ENCODE data around the gene HDAC9.
"Not testable (repeated sequence)": the region's sequence is repeated elsewhere in the genome, so short reads cannot be mapped to it uniquely, and the experiment has no call there.

The HDAC9 gene

DNA sequence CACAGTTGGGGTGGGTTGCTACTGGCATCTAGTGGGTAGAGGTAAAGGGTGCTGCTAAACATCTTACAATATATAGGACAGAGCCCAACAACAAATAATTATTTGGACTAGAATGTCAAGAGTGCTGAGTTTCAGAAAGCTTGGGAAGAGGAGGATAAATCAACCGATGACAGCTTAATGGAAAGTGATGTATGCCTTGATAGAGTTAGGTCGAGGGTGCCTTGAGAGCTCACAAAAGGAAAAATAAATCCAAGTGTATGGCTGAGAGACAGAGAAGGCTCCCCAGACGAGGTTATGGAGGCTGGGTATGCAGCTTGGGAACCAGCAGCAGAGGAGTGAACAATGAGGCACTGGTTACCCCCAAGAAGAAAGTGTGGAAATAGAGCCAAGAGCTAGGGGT lies 211.1 kb downstream of the HDAC9 start:
- Histone ChIP-seq H3K27me3 (no peaks in the 10 kb centered on the region), H3K4me2 (no peak overlapping the region), H3K9ac (no peak overlapping the region), H3K4me3 (no peak overlapping the region), H4K20me1 (no peaks in the 10 kb centered on the region), H3K36me3 (no peaks in the 10 kb centered on the region), H3K27ac (no peak overlapping the region), H3K4me1 (peaks cover 12% of the 10 kb centered on the region), H3K9me3 (no peaks in the 10 kb centered on the region)
- TF ChIP-seq Cebpa-rat (IDR thresholded peaks at IDR 0.05), result no peak

GRCh38 chr7:18708204-18708603 lies 212.7 kb downstream of the HDAC9 start:
- Histone ChIP-seq H3K9ac (no peak overlapping the region), H4K20me1 (no peaks in the 10 kb centered on the region), H3K27ac (no peak overlapping the region), H3K9me3 (no peaks in the 10 kb centered on the region), H3K27me3 (no peaks in the 10 kb centered on the region), H3K4me1 (peaks cover 12% of the 10 kb centered on the region), H3K4me2 (peak overlapping the region; percentile 15), H3K36me3 (no peaks in the 10 kb centered on the region), H3K4me3 (no peak overlapping the region)
- TF ChIP-seq Cebpa-rat (IDR thresholded peaks at IDR 0.05), result no peak

GRCh38 chr7:18715988-18716387 lies 220.4 kb downstream of the HDAC9 start:
- Histone ChIP-seq H3K27me3 (no peaks in the 10 kb centered on the region), H3K4me3 (no peak overlapping the region), H3K4me2 (no peak overlapping the region), H3K36me3 (no peaks in the 10 kb centered on the region), H3K9ac (no peak overlapping the region), H3K4me1 (no peaks in the 10 kb centered on the region), H3K9me3 (no peaks in the 10 kb centered on the region), H3K27ac (no peak overlapping the region), H4K20me1 (no peaks in the 10 kb centered on the region)
- TF ChIP-seq Cebpa-rat (IDR thresholded peaks at IDR 0.05), result no peak

DNA sequence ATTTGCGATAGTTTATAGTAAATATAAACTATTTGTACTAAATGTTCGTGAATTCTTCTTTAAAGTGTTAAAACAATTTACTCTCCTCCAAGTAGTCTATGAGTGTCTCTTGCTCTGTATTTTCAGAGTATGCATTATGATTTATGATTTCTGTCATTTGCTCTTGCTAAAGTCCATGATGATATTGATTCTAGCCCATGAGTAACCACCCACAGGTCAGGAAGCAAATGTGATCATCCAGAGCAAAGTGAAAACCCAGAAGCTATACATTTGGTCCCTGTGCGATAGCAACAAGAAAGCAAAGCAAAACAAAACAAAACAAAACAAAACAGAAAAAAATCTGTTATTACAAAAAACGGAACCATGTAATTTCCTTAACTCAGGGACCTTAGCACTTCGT lies 225.9 kb downstream of the HDAC9 start:
- Histone ChIP-seq H3K9me3 (no peaks in the 10 kb centered on the region), H3K4me1 (no peaks in the 10 kb centered on the region), H3K36me3 (no peaks in the 10 kb centered on the region), H4K20me1 (no peaks in the 10 kb centered on the region), H3K4me2 (no peak overlapping the region), H3K27me3 (no peaks in the 10 kb centered on the region), H3K4me3 (no peak overlapping the region), H3K27ac (no peak overlapping the region), H3K9ac (no peak overlapping the region)
- TF ChIP-seq Cebpa-rat (IDR thresholded peaks at IDR 0.05), result no peak

DNA sequence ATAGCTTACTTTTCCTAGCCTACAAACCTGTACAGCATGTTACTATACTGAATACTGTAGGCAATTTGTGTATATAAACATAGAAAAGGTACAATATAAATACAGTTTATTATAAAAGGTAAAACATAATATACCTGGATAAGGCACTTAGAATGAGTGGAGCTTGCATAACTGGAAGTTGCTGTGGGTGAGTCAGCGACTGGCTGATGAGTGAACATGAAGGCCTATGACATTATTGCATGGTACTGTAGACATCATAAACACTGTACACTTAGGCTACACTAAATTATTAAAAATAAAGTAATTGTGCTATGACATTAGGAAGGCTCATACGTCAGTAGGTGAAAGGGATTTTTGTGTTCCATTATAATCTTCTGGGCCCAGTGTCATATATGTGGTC lies 228.8 kb downstream of the HDAC9 start:
- no peaks in the 10 kb centered on the region for H3K9me3 ChIP-seq
- no peak overlapping the region for H3K4me2 ChIP-seq
- peaks cover 6% of the 10 kb centered on the region; the same call in 1 of the 2 replicates for H3K36me3 ChIP-seq
- no peaks in the 10 kb centered on the region for H3K4me1 ChIP-seq
- H4K20me1 ChIP-seq, result no peaks in the 10 kb centered on the region
- no peak overlapping the region for H3K9ac ChIP-seq
- no peak overlapping the region for H3K27ac ChIP-seq
- H3K4me3 ChIP-seq, result no peak overlapping the region
- TF ChIP-seq Cebpa-rat (IDR thresholded peaks at IDR 0.05), result no peak
- no peaks in the 10 kb centered on the region for H3K27me3 ChIP-seq

DNA sequence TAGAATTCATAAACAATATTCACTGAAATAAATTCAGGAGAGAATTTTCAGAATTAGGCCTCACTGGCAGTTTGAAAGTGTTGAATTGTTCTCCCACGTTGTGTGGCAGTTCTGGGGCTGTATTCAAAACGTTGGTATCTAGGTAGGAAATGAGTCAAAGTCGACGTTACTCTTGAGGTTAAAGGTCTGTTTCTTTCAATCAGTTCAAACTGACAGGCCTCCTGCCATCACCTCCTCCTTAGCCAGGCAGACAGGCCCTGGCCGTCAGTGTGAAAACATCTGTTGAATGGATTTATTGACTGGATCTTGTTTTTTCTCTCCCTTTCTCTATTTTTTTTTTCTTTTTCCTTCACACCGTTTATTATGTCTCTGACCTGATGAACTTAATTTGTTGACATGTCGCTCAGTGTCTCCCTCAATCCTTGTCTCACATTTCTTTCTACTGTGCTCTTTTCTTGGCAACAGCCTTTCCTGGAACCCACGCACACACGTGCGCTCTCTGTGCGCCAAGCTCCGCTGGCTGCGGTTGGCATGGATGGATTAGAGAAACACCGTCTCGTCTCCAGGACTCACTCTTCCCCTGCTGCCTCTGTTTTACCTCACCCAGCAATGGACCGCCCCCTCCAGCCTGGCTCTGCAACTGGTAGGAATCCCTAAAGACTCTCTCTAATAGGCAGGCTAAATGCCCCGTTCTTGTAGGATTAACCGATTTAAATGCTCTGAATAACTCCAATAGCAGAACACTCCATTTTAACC lies 231.7 kb downstream of the HDAC9 start:
- Histone ChIP-seq H4K20me1 (no peaks in the 10 kb centered on the region), H3K36me3 (peaks cover 6% of the 10 kb centered on the region; the same call in 1 of the 2 replicates), H3K9ac (no peak overlapping the region), H3K4me3 (no peak overlapping the region), H3K9me3 (no peaks in the 10 kb centered on the region), H3K4me2 (no peak overlapping the region), H3K27ac (no peak overlapping the region), H3K27me3 (no peaks in the 10 kb centered on the region), H3K4me1 (no peaks in the 10 kb centered on the region)
- no peak for TF ChIP-seq Cebpa-rat (IDR thresholded peaks at IDR 0.05)

GRCh38 chr7:18736012-18736411 lies 240.5 kb downstream of the HDAC9 start:
- not testable (repeated sequence) for H4K20me1 ChIP-seq, H3K36me3 ChIP-seq, H3K27me3 ChIP-seq, H3K9ac ChIP-seq, H3K4me3 ChIP-seq, H3K27ac ChIP-seq, H3K4me2 ChIP-seq
- Histone ChIP-seq H3K4me1 (peaks cover 13% of the 10 kb centered on the region), H3K9me3 (peaks cover 10% of the 10 kb centered on the region)

GRCh38 chr7:18740579-18740988 lies 245.0 kb downstream of the HDAC9 start:
- no peak overlapping the region for H3K4me3 ChIP-seq
- no peak overlapping the region for H3K4me2 ChIP-seq
- no peaks in the 10 kb centered on the region for H4K20me1 ChIP-seq
- no peak for TF ChIP-seq Cebpa-rat (IDR thresholded peaks at IDR 0.05)
- H3K4me1 ChIP-seq, result peaks cover 7% of the 10 kb centered on the region
- peaks cover 5% of the 10 kb centered on the region for H3K9me3 ChIP-seq
- no peak overlapping the region for H3K9ac ChIP-seq
- H3K27me3 ChIP-seq, result no peaks in the 10 kb centered on the region
- no peak overlapping the region for H3K27ac ChIP-seq
- 0 out of 2 replicates have a peak, but pooled peaks cover 5% of the 10 kb centered on the region for H3K36me3 ChIP-seq

- H3K9me3 ChIP-seq, result no peaks in the 10 kb centered on the region
- H3K27ac ChIP-seq, result no peak overlapping the region
- 0 out of 2 replicates have a peak, but pooled peaks cover 1% of the 10 kb centered on the region for H3K36me3 ChIP-seq
- no peaks in the 10 kb centered on the region for H4K20me1 ChIP-seq
- no peaks in the 10 kb centered on the region for H3K27me3 ChIP-seq
- H3K4me2 ChIP-seq, result no peak overlapping the region
- H3K9ac ChIP-seq, result no peak overlapping the region
- no peak for TF ChIP-seq Cebpa-rat (IDR thresholded peaks at IDR 0.05)
- no peak overlapping the region for H3K4me3 ChIP-seq
- no peaks in the 10 kb centered on the region for H3K4me1 ChIP-seq
Measured at GRCh38 chr7:18753972-18754610, 258.5 kb downstream of the HDAC9 start.

DNA sequence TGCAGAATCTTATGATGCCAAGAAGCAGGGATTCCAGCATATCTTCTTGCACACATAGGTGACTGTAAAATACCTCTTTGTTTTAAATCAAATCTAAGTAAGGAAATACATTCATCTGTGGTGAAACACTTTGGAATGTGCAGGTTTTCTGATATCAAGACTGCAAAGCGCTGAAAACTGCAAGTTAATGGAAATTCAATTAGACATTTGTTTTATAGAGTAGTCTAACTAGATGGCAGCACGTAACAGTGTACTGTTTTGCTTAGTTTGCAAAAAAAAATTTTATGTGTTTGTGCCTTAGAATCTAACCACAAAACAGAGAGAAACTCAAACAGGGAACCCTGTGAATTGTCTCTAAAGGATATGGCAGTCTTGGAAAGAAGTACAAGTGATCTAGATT lies 259.2 kb downstream of the HDAC9 start:
- H3K9me3 ChIP-seq, result no peaks in the 10 kb centered on the region
- no peaks in the 10 kb centered on the region for H3K27me3 ChIP-seq
- H3K4me1 ChIP-seq, result no peaks in the 10 kb centered on the region
- no peaks in the 10 kb centered on the region for H4K20me1 ChIP-seq
- no peak for TF ChIP-seq Cebpa-rat (IDR thresholded peaks at IDR 0.05)
- H3K4me2 ChIP-seq, result no peak overlapping the region
- no peak overlapping the region for H3K4me3 ChIP-seq
- H3K9ac ChIP-seq, result no peak overlapping the region
- H3K27ac ChIP-seq, result no peak overlapping the region
- no peaks in the 10 kb centered on the region for H3K36me3 ChIP-seq
